GM12875 (cell line): ENCODE results near the gene KRT79.

Experiments
- H3K4me3 ChIP-seq: one replicate; pipeline ENCODE4 v1.5.1; 2011; ENCODE audit warnings: low read depth, low read length, control low read depth
- TF ChIP-seq, protein P1 (sequence below): IDR thresholded peaks from 2 replicates; pipeline ENCODE4 v1.5.1; 2011; ENCODE audit warnings: low read depth, mild to moderate bottlenecking, control low read depth, inconsistent platforms, low read length, moderate library complexity, borderline replicate concordance; ENCODE audit not compliant: insufficient read depth

The KRT79 gene

GRCh38 chr12:52837781-52838608 lies 3.9 kb upstream of the KRT79 start:
- TF ChIP-seq, protein P1, sequence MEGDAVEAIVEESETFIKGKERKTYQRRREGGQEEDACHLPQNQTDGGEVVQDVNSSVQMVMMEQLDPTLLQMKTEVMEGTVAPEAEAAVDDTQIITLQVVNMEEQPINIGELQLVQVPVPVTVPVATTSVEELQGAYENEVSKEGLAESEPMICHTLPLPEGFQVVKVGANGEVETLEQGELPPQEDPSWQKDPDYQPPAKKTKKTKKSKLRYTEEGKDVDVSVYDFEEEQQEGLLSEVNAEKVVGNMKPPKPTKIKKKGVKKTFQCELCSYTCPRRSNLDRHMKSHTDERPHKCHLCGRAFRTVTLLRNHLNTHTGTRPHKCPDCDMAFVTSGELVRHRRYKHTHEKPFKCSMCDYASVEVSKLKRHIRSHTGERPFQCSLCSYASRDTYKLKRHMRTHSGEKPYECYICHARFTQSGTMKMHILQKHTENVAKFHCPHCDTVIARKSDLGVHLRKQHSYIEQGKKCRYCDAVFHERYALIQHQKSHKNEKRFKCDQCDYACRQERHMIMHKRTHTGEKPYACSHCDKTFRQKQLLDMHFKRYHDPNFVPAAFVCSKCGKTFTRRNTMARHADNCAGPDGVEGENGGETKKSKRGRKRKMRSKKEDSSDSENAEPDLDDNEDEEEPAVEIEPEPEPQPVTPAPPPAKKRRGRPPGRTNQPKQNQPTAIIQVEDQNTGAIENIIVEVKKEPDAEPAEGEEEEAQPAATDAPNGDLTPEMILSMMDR, result no peak
- H3K4me3 ChIP-seq, result no peak overlapping the region

DNA sequence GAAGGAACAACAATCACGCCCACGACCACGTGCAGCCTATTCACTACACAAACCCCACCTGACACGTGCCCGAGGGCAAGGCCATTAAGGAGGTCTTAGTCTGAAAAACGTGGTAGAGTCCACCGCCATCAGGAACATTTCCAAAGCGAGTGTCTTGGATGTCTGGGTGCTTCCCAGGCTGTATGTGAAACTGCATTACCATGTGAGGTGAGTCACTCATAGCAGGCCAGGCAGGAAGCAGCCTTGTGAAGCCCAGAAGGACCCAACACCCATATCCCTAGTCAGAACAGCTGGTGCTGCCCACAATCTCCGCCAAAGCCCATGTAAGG lies 3.3 kb upstream of the KRT79 start:
- TF ChIP-seq, protein P1, result no peak
- H3K4me3 ChIP-seq, result no peak overlapping the region

DNA sequence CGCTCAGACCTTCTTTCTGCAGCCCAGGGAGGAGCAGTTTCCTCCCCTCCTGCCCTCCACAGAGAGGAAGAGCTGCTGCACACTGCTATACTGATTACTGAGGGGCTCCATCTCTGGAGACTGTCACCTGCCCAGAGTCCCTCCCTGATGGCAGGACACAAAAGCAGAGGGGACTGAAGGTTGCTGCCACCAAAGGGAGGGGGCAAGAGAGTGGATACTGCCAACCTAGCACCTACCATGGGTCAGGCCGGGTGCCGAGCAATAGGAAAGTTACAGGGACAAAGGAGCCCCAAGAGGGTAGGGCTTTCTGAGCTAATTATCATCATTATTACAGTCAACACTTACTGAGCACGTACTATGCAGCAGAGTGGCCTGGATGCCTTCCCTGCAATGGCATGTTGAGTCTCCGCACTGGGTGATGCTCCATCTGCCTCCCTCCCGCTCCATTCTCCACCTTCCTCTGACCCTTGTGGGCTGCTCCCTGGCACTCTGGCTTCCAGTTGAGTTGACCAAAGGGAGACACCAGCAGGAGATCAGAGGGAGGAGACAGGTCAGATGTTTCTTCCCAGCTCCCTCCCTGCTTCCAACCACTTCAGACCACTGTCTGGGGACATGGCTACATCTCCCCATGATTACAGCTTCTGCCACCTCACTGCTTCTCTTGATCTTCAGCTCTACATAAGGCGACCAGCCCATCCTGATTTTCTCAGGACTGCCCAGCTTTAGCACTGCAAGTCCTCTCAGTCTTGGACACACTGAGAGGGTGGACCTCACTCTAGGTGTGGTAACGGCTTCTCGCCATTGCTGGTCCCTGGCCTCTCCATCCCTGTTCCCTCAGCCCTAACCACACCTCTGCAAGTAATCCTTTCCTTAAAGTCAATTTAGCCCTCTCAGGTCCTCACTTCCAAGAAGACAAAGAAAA lies 2.6 kb upstream of the KRT79 start:
- no peak overlapping the region for H3K4me3 ChIP-seq
- TF ChIP-seq, protein P1, result no peak

DNA sequence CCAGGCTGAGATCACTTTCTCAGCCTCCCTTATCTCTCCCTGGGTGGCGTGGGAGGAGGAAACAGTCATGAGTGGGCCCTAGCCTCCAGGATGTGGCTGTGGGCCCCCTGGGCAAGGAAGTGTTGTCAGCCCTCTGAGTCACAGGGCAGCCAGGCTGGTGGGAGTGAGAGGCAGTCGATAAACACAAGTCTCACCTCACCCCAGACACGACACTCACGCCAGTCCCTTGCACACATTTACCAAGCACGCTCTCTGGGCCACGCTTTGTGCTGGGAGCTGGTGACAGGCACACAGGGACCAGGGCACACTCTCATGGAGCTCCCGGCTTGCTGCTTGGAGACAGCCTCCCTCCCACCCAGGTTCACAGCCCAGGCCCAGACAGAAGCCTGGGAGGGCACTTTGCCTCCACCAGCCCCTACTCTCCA lies 1.9 kb upstream of the KRT79 start:
- H3K4me3 ChIP-seq, result no peak overlapping the region
- TF ChIP-seq, protein P1, result no peak

- TF ChIP-seq, protein P1, result no peak
- H3K4me3 ChIP-seq, result no peak overlapping the region
Observed at GRCh38 chr12:52835271-52836041, 1.3 kb upstream of the KRT79 start.

DNA sequence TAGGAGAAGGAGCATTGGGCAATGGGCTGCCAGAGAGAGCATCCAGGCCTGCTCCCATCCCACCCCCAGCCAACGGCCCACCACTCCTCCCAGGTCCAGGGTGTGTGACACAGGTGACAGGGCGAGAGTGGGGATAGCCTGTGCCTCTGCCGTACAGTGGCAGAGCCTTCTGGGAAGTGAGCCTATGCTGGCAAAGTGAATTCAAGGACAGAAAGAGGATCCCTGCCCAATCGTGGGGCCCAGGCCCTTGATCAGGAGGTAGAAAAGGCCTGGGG lies 553 bp upstream of the KRT79 start:
- H3K4me3 ChIP-seq, result no peak overlapping the region
- TF ChIP-seq, protein P1, result no peak
